ENCODE data around the gene ARSB. TPM values are rescaled to one million over a fixed set of nuclear protein-coding genes. Genes with fewer than 3 reads are reported as not detected.

Gene ARSB
- total RNA-seq, 4 donors from 2014 or later: 9.1 to 12.7 (median 10.7) TPM

DNA sequence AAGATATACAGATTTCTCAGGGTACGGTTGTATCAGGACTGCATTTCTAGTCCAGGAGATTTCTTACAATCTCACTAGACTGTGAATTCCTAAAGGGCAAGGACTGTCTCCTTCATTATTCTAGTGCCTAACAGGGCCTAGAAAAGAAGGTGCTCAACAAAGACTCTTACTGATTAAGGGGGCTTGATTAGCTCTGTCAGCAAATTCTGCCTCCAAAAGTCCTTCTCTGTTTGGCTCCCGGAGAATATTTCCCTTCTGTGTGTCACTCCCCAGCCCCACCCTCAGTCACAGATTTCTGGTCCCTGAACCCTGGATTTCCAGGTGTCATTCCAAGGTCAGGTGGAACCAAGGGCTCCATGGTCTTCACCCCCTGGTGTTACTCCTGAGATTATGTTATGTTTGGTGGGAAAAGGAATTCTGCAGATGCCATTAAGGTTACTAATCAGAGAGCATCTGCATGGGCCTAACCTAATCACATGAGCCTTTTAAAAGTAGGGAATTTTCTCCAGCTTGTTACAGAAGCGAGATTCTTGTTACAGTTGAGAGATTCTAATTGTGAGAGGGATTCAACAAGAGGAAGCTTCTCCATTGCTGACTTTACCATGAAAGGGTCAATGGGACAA lies 168.9 kb downstream of the ARSB start:
- no peaks in the 10 kb centered on the region for H3K4me1 ChIP-seq
- no peak for DNase-seq
- no peak for TF ChIP-seq POLR2AphosphoS5 (IDR thresholded peaks at IDR 0.05)
- TF ChIP-seq, protein P1, sequence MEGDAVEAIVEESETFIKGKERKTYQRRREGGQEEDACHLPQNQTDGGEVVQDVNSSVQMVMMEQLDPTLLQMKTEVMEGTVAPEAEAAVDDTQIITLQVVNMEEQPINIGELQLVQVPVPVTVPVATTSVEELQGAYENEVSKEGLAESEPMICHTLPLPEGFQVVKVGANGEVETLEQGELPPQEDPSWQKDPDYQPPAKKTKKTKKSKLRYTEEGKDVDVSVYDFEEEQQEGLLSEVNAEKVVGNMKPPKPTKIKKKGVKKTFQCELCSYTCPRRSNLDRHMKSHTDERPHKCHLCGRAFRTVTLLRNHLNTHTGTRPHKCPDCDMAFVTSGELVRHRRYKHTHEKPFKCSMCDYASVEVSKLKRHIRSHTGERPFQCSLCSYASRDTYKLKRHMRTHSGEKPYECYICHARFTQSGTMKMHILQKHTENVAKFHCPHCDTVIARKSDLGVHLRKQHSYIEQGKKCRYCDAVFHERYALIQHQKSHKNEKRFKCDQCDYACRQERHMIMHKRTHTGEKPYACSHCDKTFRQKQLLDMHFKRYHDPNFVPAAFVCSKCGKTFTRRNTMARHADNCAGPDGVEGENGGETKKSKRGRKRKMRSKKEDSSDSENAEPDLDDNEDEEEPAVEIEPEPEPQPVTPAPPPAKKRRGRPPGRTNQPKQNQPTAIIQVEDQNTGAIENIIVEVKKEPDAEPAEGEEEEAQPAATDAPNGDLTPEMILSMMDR (IDR thresholded peaks at IDR 0.05): no peak
- TF ChIP-seq POLR2A (IDR thresholded peaks at IDR 0.05): no peak
- no peak for TF ChIP-seq EP300 (IDR thresholded peaks at IDR 0.05; ENCODE audit: low read depth)
- no peak overlapping the region for H3K4me3 ChIP-seq
- H3K9me3 ChIP-seq: no peaks in the 10 kb centered on the region
- H3K27ac ChIP-seq: no peak overlapping the region
- H3K27me3 ChIP-seq: no peaks in the 10 kb centered on the region
- H3K36me3 ChIP-seq: peaks cover 0 to 5% (median 0%) of the 10 kb centered on the region in 4 donors
- 98 to 100% methylated on average over 1 to 3 of the region's 3 CpGs for WGBS, 2 donors (ENCODE audit: low coverage in 1 of 2)
- in situ Hi-C loops (cut with MboI; ENCODE audit: low pct_ligation_motif_present in 1 of 4, low pct_unique_long_range_greater_than_20kb in 1 of 4, low sequenced_read_pairs in 3 of 4) (no loop called here), intact Hi-C loops (cut with DNase I; ENCODE audit: low total_unique reads) (no loop called here)

DNA sequence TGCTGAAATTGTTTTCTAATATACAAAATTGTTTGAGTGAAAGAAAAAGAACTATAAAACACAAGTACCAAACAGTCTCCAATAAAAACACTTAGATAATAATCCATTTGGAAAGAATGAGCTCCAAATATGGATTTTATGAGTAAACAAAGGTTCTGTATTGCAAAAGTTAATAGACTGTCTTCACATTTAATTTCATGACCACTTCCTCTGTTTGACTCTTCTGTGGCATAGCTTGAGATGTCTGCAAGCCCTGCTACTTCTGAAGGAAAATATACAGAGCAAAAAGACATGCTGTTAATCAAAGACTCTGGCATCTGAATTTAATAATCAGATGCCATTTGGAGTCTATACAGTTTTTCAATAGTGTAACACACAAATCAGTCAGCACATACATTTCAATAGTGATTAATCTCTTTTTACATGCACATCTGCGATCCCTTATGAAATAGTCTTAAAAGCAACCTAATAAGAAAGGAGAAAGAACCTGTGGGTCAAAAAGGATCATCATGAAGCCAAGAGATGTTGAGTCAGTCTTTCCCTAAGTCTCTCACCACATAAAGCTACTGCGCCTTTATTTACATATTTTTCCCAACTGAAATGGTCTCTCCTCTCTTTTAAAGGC lies 171.1 kb downstream of the ARSB start:
- H3K4me1 ChIP-seq: no peaks in the 10 kb centered on the region
- H3K9me3 ChIP-seq: no peaks in the 10 kb centered on the region
- H3K27me3 ChIP-seq: no peaks in the 10 kb centered on the region
- no peak for DNase-seq
- in situ Hi-C loops (cut with MboI; ENCODE audit: low pct_ligation_motif_present in 1 of 4, low pct_unique_long_range_greater_than_20kb in 1 of 4, low sequenced_read_pairs in 3 of 4) (no loop called here), intact Hi-C loops (cut with DNase I; ENCODE audit: low total_unique reads) (no loop called here)
- peaks cover 0 to 5% (median 0%) of the 10 kb centered on the region in 4 donors for H3K36me3 ChIP-seq
- WGBS, 2 donors (ENCODE audit: low coverage in 1 of 2): 75 to 90% methylated on average over 1 to 2 of the region's 2 CpGs
- H3K27ac ChIP-seq: no peak overlapping the region
- TF ChIP-seq, protein P1 (IDR thresholded peaks at IDR 0.05): no peak
- TF ChIP-seq EP300 (IDR thresholded peaks at IDR 0.05; ENCODE audit: low read depth): no peak
- TF ChIP-seq POLR2A (IDR thresholded peaks at IDR 0.05): no peak
- no peak for TF ChIP-seq POLR2AphosphoS5 (IDR thresholded peaks at IDR 0.05)
- no peak overlapping the region for H3K4me3 ChIP-seq

DNA sequence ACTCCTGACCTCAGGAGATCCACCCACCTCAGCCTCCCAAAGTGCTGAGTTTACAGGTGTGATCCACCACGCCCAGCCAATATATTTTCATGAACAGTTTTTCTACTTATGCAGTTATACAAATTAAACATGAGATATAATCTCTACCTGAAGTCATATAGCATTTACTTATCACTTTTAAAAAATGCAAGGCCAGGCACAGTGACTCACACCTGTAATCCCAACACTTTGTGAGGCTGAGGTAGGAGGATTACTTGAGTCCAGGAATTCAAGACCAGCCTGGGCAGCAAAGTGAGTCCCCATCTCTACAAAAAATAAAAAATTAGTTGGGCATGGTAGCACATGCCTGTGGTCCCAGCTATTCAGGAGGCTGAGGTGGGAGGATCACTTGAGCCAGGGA lies 171.8 kb downstream of the ARSB start:
- H3K4me1 ChIP-seq: no peaks in the 10 kb centered on the region
- in situ Hi-C loops (cut with MboI; ENCODE audit: low pct_ligation_motif_present in 1 of 4, low pct_unique_long_range_greater_than_20kb in 1 of 4, low sequenced_read_pairs in 3 of 4) (no loop called here), intact Hi-C loops (cut with DNase I; ENCODE audit: low total_unique reads) (no loop called here)
- DNase-seq: no peak
- no peaks in the 10 kb centered on the region for H3K27me3 ChIP-seq
- 91 to 93% methylated on average over 1 of the region's 1 CpG for WGBS, 2 donors (ENCODE audit: low coverage in 1 of 2)
- H3K4me3 ChIP-seq: no peak overlapping the region
- TF ChIP-seq EP300 (IDR thresholded peaks at IDR 0.05; ENCODE audit: low read depth): no peak
- no peak for TF ChIP-seq POLR2AphosphoS5 (IDR thresholded peaks at IDR 0.05)
- TF ChIP-seq, protein P1 (IDR thresholded peaks at IDR 0.05): no peak
- no peak for TF ChIP-seq POLR2A (IDR thresholded peaks at IDR 0.05)
- peaks cover 0 to 5% (median 0%) of the 10 kb centered on the region in 4 donors for H3K36me3 ChIP-seq
- H3K27ac ChIP-seq: no peak overlapping the region
- H3K9me3 ChIP-seq: no peaks in the 10 kb centered on the region

DNA sequence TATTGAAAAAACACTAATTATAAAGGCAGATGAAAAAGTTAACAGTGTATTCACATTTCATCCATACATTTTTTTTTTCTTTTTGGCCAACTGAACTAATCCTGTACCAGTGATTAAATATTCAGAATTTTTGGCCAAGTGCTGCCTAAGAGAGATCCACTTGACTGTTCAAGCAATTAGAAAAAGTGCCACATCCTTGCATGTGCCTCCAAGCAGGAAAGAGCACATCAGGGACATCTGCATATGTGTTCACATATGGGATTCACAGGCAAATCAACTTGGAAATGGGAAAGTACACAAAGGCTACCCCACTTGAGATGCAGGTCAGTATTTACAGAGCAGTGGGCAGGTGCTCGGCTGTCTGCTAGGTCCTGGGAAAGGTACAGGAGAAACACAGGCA lies 173.2 kb downstream of the ARSB start:
- Histone ChIP-seq H3K9me3 (no peaks in the 10 kb centered on the region), H3K27me3 (no peaks in the 10 kb centered on the region), H3K27ac (no peak overlapping the region), H3K36me3 (peaks cover 0 to 4% (median 0%) of the 10 kb centered on the region in 4 donors), H3K4me3 (no peak overlapping the region), H3K4me1 (no peaks in the 10 kb centered on the region)
- DNase-seq: no peak
- intact Hi-C loops (cut with DNase I; ENCODE audit: low total_unique reads) (no loop called here), in situ Hi-C loops (cut with MboI; ENCODE audit: low pct_ligation_motif_present in 1 of 4, low pct_unique_long_range_greater_than_20kb in 1 of 4, low sequenced_read_pairs in 3 of 4) (no loop called here)
- TF ChIP-seq EP300 (IDR thresholded peaks at IDR 0.05; ENCODE audit: low read depth): no peak
- TF ChIP-seq, protein P1 (IDR thresholded peaks at IDR 0.05): no peak
- no peak for TF ChIP-seq POLR2AphosphoS5 (IDR thresholded peaks at IDR 0.05)
- no peak for TF ChIP-seq POLR2A (IDR thresholded peaks at IDR 0.05)
- WGBS, 2 donors (ENCODE audit: low coverage in 1 of 2): 89 to 100% methylated on average over 1 of the region's 1 CpG

All from transverse colon (tissue), 4 donors.